PC-3 (cell line): ENCODE results near the gene CLINT1. TPM values are rescaled to one million over a fixed set of nuclear protein-coding genes. Genes with fewer than 3 reads are reported as not detected.

ENCODE experiments used
- ATAC-seq: fragments of 200-7000 bp; cut with Tn5 transposase; 2 replicates; pipeline ENCODE4 v1.9.1; 2020; ENCODE audit warnings: mild to moderate bottlenecking, moderate library complexity
- BruUV-seq: library from RNA; stranded (reverse); fragments of 400-500 nt; replicated peaks from 2 replicates; lab custom pipeline; 2021; lab: Mats Ljungman, UMichigan
- CTCF ChIA-PET: fragments of 300-600 bp; sonication (Branson Sonifier 250); formaldehyde crosslinking; loops from one replicate; lab custom pipeline; 2022; ENCODE audit warnings: antibody characterized with exemption; lab: Charles Lee
- POLR2A ChIA-PET: fragments of 300-600 bp; sonication (Branson Sonifier 250); formaldehyde crosslinking; loops from one replicate; lab custom pipeline; 2022; ENCODE audit warnings: antibody characterized with exemption; ENCODE audit not compliant: unreplicated experiment; lab: Charles Lee
- DNase-seq: peaks from one replicate; pipeline ENCODE4 v3.0.0-alpha.2; 2015
- H2AFZ ChIP-seq: fragments of 300-600 bp; sonication (generic); 2 replicates; pipeline ENCODE4 v1.6.0; 2016; ENCODE audit warnings: antibody characterized with exemption, low read length
- H3F3A ChIP-seq: fragments of 300-600 bp; sonication (generic); one replicate; pipeline ENCODE4 v1.6.0; 2017; ENCODE audit warnings: antibody characterized with exemption, low read length, control low read depth, mild to moderate bottlenecking; ENCODE audit not compliant: unreplicated experiment
- H3K27ac ChIP-seq: fragments of 300-600 bp; sonication (generic); 2 replicates; pipeline ENCODE4 v1.5.1; 2016; ENCODE audit warnings: mild to moderate bottlenecking, low read length
- H3K27me3 ChIP-seq: fragments of 300-600 bp; sonication (generic); 2 replicates; pipeline ENCODE4 v1.6.1; 2016; ENCODE audit warnings: low read length, mixed read lengths
- H3K36me3 ChIP-seq: fragments of 300-600 bp; sonication (generic); 2 replicates; pipeline ENCODE4 v1.6.1; 2016; ENCODE audit warnings: low read depth, mixed run types, low read length, mixed read lengths
- H3K4me1 ChIP-seq: fragments of 300-600 bp; sonication (generic); 2 replicates; pipeline ENCODE4 v1.5.1; 2016; ENCODE audit warnings: low read length; ENCODE audit not compliant: insufficient read depth
- H3K4me2 ChIP-seq: fragments of 300-600 bp; sonication (generic); 2 replicates; pipeline ENCODE4 v1.6.0; 2016; ENCODE audit warnings: low read length
- H3K4me3 ChIP-seq: fragments of 300-600 bp; sonication (generic); 2 replicates; pipeline ENCODE4 v1.5.1; 2016; ENCODE audit warnings: mild to moderate bottlenecking, low read length, mixed read lengths
- H3K79me2 ChIP-seq: fragments of 300-600 bp; sonication (generic); 2 replicates; pipeline ENCODE4 v1.6.1; 2017; ENCODE audit warnings: low read length, mixed read lengths
- H3K9ac ChIP-seq: fragments of 300-600 bp; sonication (generic); 2 replicates; pipeline ENCODE4 v1.6.0; 2016; ENCODE audit warnings: mild to moderate bottlenecking, low read length
- H3K9me2 ChIP-seq: fragments of 300-600 bp; sonication (generic); replicated peaks from 2 replicates; pipeline ENCODE4 v1.6.1; 2016; ENCODE audit warnings: mixed run types, low read length, mixed read lengths
- H3K9me3 ChIP-seq: fragments of 300-600 bp; sonication (generic); 2 replicates; pipeline ENCODE4 v1.6.1; 2016; ENCODE audit warnings: low read length, mixed read lengths
- H4K20me1 ChIP-seq: fragments of 300-600 bp; sonication (generic); 2 replicates; pipeline ENCODE4 v1.6.1; 2016; ENCODE audit warnings: low read length, mixed read lengths
- EZH2 ChIP-seq: fragments of 300-600 bp; sonication (generic); IDR thresholded peaks from one replicate; pipeline ENCODE4 v1.6.1; 2017; ENCODE audit warnings: antibody characterized with exemption, mild to moderate bottlenecking, low read length; ENCODE audit not compliant: unreplicated experiment
- EZH2phosphoT487 ChIP-seq: fragments of 300-600 bp; sonication (generic); IDR thresholded peaks from 2 replicates; pipeline ENCODE4 v1.6.1; 2018; ENCODE audit warnings: mild to moderate bottlenecking, antibody characterized with exemption, low read length, borderline replicate concordance
- intact Hi-C: fragments of 100-400 bp; cut with micrococcal nuclease; formaldehyde crosslinking; loops from 2 replicates; pipeline ENCODE4 v1.9.0; 2023
- total RNA-seq: library from RNA; depleted of rRNA; stranded (reverse); fragments of >200 nt; gene quantifications from 2 replicates; pipeline ENCODE4 v1.2.3, GENCODE V29; 2014
- TF ChIP-seq, protein P1 (sequence below): fragments of 300-600 bp; sonication (generic); conservative IDR thresholded peaks from 2 replicates; pipeline ENCODE4 v1.5.1; 2017; ENCODE audit warnings: antibody characterized with exemption, low read depth, mild to moderate bottlenecking, low read length

The CLINT1 gene
- total RNA-seq, 1 experiment from 2014 or later, result 125 TPM

DNA sequence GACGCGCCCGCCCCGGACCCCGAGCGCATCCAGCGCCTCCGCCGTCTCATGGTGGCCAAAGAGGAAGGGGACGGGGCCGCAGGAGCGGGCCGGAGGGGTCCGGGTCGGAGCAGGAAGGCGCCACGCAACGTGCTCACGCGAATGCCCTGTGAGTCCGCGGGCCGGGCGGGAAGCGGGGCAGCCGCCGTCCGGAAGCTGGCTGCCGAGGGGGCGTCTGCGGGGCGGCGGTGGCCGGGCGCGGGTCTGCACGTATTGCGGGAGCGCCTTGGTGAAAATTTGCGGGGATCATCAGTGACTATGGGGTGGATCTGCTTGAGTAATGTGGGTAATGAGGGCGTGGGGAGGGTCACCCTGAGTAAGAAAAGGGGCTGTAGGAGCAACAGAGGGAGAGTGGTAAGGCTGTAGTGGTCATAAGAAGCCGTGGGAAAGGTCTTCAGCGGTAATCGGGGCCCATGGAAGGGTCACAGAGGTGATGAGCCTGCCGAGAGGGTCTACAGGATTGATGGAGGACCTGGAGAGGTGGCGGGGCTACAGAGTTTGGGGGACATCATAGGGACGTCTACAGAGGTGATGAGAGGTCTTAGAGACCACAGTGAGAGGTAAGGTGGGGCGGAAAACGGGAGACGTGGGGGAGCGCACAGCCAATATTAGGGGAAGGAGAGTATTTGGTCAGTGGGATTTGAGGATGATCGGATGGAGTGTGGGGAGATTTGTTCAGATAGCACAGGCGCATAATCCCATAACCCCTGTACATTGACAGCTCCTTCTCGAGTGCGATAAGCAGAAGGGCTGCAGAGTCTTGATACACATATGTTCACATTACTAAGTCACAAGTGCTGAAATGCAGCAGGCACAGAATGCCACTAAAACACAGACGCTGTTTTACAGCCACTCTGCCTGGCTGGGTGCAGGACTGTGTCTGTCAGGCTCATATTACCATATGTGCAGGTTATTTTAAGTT is 114.6 kb downstream of the CLINT1 start:
- CTCF ChIA-PET, result interaction anchor here (0.5 to 2.4 kb wide), 5 partner anchors 26 to 416 kb away, joined by 3 to 16 read pairs (median 4); no protein-coding TSS in a partner anchor
- peak overlapping the region; percentile 89 for H3K4me3 ChIP-seq
- no peaks in the 10 kb centered on the region for H4K20me1 ChIP-seq
- no peaks in the 10 kb centered on the region for H3F3A ChIP-seq
- H2AFZ ChIP-seq, result peak overlapping the region; percentile 90
- H3K27ac ChIP-seq, result no peak overlapping the region
- H3K79me2 ChIP-seq, result peaks cover 50% of the 10 kb centered on the region
- no peaks in the 10 kb centered on the region for H3K27me3 ChIP-seq
- peak overlapping the region; percentile 95 for H3K4me2 ChIP-seq
- H3K9ac ChIP-seq, result peak overlapping the region; percentile 83
- H3K36me3 ChIP-seq, result peaks cover 6% of the 10 kb centered on the region; the same call in 1 of the 2 replicates
- H3K4me1 ChIP-seq, result peaks cover 37% of the 10 kb centered on the region
- no peaks in the 10 kb centered on the region for H3K9me3 ChIP-seq
- intact Hi-C loops, result loop anchor here (5.0 to 10.0 kb wide), 4 partner anchors 113 to 597 kb away; partner anchors contain the start of gene CLINT1
- TF ChIP-seq, protein P1, sequence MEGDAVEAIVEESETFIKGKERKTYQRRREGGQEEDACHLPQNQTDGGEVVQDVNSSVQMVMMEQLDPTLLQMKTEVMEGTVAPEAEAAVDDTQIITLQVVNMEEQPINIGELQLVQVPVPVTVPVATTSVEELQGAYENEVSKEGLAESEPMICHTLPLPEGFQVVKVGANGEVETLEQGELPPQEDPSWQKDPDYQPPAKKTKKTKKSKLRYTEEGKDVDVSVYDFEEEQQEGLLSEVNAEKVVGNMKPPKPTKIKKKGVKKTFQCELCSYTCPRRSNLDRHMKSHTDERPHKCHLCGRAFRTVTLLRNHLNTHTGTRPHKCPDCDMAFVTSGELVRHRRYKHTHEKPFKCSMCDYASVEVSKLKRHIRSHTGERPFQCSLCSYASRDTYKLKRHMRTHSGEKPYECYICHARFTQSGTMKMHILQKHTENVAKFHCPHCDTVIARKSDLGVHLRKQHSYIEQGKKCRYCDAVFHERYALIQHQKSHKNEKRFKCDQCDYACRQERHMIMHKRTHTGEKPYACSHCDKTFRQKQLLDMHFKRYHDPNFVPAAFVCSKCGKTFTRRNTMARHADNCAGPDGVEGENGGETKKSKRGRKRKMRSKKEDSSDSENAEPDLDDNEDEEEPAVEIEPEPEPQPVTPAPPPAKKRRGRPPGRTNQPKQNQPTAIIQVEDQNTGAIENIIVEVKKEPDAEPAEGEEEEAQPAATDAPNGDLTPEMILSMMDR, result no peak
- TF ChIP-seq EZH2phosphoT487, result no peak
- TF ChIP-seq EZH2, result no peak
- POLR2A ChIA-PET, result no interaction called here
- DNase-seq, result peak; percentile 37
- H3K9me2 ChIP-seq, result no peaks in the 10 kb centered on the region
- TSS peak; percentile 17 for BruUV-seq
- peak; percentile 13 for ATAC-seq

DNA sequence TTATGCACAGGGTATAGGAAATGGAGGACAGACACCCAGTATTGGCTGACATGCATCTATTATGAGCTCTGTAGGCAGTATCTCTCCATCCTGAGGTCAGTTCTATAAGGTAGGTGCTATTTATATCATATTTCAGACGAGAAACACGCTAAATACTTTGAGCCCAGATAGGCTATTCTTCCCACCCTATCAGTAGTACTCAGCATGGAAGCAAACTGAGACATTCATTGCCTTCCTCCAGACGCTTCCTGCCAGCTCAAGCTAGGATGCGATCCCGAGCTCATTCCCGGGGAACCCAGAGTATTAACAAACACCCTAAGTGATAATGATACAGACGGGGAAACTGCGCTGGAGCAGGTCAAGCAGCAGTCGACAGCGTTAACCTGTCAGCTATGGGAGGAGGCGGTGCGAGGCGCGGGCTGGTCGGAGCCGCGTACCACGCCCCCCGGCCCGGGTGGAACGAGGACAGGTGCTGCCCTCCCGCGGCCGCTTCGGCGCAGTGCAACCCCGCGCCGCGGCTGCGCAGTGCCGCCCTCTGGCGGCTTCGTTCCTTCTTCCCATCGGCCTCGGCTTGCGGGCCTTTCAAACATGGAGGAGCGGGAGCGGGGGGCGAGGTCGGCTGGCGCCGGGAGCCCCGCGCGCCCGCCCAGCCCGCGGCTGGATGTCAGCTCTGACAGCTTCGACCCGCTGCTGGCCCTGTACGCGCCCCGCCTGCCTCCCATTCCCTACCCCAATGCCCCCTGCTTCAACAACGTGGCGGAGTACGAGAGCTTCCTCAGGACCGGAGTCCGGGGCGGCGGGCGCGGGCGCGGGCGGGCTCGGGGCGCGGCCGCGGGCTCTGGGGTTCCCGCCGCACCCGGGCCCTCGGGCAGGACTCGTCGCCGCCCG is 115.5 kb downstream of the CLINT1 start, which contains the start of gene LSM11:
Gene LSM11, plus strand, starts transcription at position 550 of the 888 bp plus-strand sequence. Its CDS starts 39 bp downstream, at position 589.
- H3K9me3 ChIP-seq, result no peaks in the 10 kb centered on the region
- H3K4me1 ChIP-seq, result peaks cover 28% of the 10 kb centered on the region
- CTCF ChIA-PET, result interaction anchor here (0.5 to 2.4 kb wide), 19 partner anchors 11 to 518 kb away, joined by 3 to 16 read pairs (median 4); partner anchors contain the start of gene THG1L
- H3K79me2 ChIP-seq, result peaks cover 45% of the 10 kb centered on the region
- H3K4me2 ChIP-seq, result peak within 1 kb of the TSS; percentile 95
- ATAC-seq (peak; percentile 88), DNase-seq (peak; percentile 97)
- TF ChIP-seq, protein P1, result peak; percentile 100
- TF ChIP-seq EZH2, result no peak
- intact Hi-C loops, result loop anchor here (1.0 to 10.0 kb wide), 10 partner anchors 12 to 596 kb away; partner anchors contain the start of genes CLINT1 and THG1L
- peak within 1 kb of the TSS; percentile 90 for H2AFZ ChIP-seq
- peak within 1 kb of the TSS; percentile 83 for H3K9ac ChIP-seq
- peaks cover 11% of the 10 kb centered on the region; the same call in 1 of the 2 replicates for H3K36me3 ChIP-seq
- no TSS peak for BruUV-seq
- peak within 1 kb of the TSS; percentile 89 for H3K4me3 ChIP-seq
- H4K20me1 ChIP-seq, result no peaks in the 10 kb centered on the region
- no peak within 1 kb of the TSS for H3K27ac ChIP-seq
- no peaks in the 10 kb centered on the region for H3K9me2 ChIP-seq
- H3F3A ChIP-seq, result no peaks in the 10 kb centered on the region
- POLR2A ChIA-PET, result no interaction called here
- no peaks in the 10 kb centered on the region for H3K27me3 ChIP-seq
